NCI-H510A (cell line): ENCODE data around the gene RASA1.
"Not testable (repeated sequence)": the region's sequence is repeated elsewhere in the genome, so short reads cannot be mapped to it uniquely, and the experiment has no call there.

Experiments used
- DNase-seq: peaks from one replicate; lab custom pipeline; 2025; lab: John Stamatoyannopoulos, UW

Gene RASA1

GRCh38 chr5:87267574-87268125 is at the start of gene RASA1:
RASA1 (plus strand) TSS chr5:87267883; CDS start chr5:87268452, 569 bp downstream.
- peak; percentile 83 for DNase-seq

DNA sequence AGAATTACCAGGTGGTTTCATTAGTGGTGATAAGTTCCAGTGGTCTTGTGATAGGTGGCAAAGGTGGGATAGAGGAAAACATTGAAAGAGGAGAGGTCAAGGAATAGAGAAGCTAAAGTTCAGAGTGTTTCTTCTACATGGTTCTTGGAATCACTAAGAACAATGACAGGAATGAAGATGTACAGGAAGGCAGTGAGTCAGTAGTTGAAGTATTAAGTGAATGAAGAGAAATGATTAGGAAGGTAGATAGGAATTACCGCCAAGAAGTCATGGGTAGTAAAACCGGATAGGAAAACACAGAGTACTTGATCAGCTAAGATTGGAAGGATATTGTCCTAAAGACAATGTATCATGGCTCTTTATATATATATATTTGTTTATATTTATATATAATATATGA is 37.9 kb upstream of the RASA1 start:
- no peak for DNase-seq

DNA sequence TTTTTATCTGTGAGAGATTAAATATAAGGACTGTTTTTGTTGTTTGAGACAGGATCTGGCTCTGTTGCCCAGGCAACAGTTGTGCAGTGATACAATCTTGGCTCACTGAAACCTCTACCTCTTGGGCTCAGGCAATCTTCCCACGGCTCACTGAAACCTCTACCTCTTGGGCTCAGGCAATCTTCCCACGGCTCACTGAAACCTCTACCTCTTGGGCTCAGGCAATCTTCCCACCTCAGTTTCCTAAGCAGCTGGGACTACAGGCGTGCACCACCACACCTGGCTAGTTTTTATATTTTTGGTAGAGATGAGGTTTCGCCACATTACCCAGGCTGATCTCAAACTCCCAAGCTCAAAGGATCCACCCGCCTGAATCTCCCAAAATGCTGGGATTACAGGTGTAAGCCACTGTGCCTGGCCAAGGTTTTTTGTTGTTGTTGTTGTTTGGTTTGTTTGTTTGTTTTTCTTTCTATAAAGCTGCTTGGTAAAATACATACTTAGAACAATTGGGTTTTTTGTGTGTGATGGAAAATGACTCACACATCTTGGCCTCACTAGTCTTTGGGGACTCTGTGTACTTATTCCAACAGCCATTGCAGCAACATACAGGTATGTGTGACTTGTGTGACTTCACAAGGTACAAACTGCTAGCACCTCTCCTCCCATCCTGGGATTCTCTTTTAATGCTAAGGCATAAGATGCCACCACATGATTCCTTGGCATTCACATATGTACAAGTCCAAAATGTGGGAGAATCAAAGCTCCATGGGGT is 36.5 kb upstream of the RASA1 start:
- DNase-seq, result no peak

DNA sequence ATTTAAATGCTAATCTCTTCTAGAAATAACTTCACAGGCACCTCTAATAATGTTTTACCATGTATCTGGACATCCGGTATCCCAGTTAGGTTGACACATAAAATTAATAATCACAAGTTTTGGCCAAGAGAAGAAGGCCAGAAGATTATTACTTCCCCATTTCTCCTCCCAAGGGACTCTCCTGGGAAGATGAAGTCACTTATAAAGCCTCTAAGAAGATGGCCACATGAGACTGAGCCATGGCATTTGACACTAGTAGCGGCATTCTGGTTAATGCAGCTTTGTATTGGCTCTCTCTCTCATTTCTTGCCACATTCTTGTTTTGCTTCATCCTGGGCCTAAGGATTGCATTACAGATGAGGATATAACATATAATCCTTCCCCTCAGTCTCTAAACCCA is 34.5 kb upstream of the RASA1 start:
- DNase-seq, result no peak

GRCh38 chr5:87241555-87241954 is 26.1 kb upstream of the RASA1 start:
- no peak for DNase-seq

DNA sequence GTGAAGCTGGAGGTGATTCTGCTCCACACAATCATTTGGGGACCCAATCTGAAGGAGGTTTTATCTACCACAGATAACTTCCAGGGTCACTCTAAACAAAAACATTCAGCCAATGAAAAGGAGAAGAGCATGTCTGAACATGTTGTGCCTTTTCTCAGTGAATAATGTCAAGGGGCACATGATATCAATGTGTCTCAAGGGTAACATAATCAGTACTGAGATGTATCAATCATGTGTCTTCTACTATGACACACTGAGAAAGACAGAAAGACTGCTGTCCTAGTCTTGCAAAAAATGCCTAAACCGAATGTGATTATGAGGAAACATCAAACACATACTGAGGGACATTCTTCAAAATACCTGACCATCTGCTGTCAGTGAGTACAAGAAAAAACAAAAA is 25.4 kb upstream of the RASA1 start:
- no peak for DNase-seq

DNA sequence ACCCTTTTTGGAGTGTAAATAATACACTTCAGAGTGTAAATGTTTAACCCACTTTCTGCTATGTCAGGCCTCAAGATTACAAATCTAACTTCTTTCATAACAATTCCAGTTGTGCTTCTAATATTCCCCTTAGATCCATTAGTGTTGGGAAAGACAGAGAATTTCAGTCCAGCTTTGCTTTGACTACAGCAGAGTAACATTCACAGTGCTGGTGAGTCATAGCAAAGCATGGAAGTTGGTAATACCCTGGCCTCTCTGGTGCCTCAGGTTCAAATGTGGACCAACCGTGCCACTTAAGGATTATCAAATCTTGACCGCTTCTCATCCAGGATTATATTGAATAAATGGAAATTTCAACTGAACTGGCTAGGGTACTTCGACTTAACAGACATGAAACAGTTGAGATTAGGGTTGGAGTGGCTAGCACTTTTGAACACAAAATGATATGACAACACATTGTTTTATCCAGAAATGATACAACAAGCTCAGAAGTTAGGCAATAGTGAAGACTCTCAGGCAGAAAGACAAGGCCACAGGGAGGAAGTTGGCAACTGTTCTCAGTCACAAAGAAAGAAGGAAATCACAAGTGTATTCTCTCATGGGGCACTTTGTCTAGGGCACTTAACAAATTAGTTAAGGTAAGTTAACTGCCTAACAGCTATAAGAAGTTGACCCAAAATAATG is 24.4 kb upstream of the RASA1 start:
- no peak for DNase-seq

DNA sequence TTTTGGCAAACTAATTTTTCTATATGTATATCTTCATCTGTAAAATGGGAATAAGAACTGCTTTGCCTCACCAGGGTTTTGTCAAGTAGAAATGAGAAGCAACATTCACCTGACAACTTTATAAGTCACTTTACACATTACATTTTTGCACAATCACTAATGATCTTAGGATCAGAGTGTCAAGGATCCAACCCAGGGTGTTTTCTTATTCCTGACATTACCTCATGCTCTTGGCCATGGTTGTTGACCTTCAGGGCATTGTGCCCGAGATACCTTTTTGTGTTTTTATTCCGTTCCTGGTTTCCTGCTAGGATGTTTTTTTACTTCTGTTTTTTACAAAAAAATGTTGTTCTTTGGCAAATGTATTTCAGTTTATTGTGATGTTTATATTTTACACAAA is 22.2 kb upstream of the RASA1 start:
- DNase-seq, result no peak

- no peak for DNase-seq
Measured at GRCh38 chr5:87246061-87246460, 21.6 kb upstream of the RASA1 start.

DNA sequence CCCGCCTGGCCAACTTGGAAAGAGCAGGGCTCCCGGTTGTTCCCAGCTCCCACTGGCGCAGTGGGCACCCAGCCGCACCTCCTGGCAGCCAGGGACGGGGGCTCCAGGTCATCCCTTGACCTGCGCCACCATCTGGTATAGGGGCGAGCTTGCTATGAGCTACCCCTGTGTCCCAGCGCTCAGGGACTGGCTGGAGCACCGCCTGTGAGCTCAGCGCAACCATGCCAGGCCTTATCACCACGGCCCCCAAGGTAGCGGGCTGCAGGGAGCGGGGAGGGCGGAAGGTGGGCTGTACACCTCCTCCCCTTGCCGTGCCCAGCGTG is 15.4 kb upstream of the RASA1 start:
- no peak for DNase-seq

DNA sequence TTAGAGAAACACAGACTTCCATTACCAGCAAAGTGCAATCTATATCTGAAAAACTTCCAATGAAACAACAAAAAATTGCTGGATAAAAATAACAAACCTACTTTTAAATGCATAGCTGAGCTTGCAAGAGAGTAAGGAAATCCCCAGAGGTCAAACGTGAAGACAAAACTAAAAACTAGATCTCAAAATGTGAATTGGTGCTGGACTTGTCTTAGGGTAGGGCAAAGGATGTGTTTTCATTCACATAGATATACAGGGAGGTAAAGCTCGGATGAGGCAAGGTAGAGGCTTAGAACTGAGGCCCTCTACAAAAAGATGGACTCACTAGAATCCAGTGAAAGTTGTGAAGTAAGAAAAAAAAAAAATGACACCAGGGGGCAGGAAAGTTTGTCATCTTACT is 13.6 kb upstream of the RASA1 start:
- no peak for DNase-seq

DNA sequence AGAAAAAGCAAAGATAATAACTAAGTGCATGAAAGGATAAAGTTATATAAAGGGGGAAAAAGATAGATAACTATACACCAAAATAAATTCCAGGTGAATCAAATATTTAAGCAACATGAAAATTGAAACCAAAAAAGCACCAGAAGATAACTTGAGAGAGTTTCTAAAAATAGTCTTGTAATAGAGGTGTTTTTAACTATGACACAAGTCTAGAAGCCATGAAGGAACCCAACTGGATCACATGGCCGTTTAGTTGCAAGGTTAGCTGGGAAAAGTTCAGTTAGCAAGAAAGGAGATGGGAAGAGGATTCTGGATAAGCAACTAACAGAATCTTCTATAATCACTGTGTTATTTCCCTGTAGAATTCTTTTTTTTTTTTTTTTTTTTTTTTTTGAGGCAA is 9.2 kb upstream of the RASA1 start:
- no peak for DNase-seq

DNA sequence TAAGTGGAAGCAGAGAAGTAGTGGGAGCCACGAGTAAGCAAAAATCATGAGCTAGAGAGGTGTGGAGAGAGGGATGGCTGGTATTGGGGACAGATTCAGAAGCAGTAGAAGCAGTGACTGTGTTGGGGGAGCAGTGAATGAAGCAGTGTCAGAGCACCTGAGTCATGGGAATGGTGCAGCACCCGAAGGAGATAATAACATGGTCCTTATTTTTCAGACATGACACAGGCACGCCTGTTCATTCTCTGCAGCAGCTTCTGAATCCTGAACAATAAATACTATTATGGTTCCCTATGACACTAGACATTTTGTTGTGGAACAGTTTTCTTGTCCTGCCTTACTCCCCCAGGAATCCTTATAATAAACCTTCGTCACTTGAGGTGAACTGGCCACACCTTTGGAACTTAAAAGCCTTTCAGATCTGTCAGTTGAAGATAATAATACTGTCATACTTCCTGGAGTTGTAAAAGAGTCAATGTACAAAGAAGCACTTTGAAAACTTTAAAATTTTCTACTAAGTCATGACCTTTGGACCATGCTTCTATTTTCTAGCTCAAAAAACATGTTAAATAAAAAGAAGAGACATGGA is 7.0 kb upstream of the RASA1 start:
- DNase-seq, result no peak

GRCh38 chr5:87263498-87263897 is 4.2 kb upstream of the RASA1 start:
- no peak for DNase-seq

GRCh38 chr5:87266914-87267573 is 639 bp upstream of the RASA1 start:
- DNase-seq, result no peak

DNA sequence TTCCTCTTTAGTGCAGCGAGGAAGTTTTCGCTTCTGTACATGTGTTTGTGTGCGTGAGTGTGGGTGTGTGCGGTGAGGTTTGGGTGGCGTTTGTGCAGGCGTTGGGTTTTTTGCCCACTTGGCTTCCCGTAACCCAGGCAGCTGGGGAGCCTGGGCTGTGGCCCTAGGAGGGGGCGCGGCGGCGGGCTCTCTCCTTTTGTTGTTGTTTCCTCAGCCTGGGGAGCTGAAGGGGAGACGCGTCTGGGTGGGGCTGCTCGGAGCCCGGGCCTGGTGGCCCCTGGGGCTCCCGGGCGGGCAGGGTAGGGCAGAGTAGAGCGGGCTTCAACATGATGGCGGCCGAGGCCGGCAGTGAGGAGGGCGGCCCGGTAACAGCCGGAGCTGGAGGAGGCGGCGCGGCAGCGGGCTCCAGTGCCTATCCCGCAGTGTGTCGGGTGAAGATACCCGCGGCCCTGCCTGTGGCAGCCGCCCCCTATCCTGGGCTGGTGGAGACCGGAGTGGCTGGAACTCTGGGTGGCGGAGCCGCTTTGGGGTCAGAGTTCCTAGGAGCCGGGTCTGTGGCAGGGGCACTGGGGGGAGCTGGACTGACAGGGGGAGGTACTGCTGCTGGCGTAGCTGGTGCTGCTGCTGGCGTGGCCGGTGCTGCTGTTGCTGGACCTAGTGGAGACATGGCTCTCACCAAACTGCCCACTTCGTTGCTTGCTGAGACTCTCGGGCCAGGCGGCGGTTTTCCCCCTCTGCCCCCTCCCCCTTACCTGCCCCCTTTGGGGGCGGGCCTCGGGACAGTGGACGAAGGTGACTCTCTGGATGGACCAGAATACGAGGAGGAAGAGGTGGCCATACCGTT is 665 bp downstream of the RASA1 start:
- DNase-seq, result peak; percentile 38

DNA sequence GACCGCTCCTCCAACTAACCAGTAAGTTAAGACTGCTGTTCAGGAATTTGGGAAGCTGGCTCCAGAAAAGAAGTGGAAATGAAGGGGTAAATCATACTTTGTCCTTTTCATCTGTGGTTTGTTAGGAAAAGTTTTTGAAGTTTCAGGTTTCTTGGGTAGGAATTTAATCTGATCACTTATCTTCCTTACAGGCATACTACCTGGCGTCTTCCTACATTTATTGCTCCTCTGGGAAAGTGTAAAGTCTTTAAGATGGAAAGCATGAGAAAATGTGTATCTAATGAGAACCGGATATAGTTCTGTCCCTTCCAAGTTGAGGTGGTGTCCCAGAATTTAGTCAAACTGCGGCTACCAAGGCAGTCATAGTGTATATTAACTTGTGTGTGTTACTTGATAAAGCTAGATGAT is 1.3 kb downstream of the RASA1 start:
- DNase-seq, result no peak

DNA sequence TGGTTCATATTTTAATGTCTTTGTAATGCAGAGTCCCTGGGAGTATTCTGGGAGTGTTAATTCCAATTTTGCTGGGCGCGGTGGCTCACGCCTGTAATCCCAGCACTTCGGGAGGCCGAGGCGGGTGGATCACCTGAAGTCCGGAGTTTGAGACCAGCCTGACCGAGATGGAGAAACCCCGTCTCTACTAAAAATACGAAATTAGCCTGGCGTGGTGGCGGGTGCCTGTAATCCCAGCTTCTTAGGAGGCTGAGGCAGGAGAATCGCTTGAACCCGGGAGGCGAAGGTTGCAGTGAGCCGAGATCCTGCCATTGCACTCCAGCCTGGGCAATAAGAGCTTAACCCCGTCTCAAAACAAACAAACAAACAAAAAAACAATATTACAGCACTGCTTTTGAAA is 3.2 kb downstream of the RASA1 start:
- DNase-seq, result not testable (repeated sequence)

DNA sequence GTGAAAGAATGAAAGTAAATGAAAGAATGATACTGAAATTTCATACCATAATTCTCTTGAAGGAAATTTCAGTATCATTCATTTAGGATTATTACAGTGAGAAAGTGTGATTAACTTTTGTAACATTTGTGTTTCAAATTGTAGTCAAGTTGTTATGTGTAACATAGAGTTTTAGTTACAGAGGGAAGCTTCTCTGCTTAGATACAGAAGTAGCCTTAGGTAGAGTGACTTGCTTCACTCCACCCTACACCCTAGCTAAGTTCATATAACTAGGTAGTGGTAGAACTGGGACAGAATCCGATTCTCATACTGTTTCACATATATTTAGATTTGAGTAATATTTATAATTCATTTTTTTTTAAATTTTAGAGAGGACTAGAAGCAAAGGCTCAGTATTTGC is 9.0 kb downstream of the RASA1 start:
- DNase-seq, result no peak

DNA sequence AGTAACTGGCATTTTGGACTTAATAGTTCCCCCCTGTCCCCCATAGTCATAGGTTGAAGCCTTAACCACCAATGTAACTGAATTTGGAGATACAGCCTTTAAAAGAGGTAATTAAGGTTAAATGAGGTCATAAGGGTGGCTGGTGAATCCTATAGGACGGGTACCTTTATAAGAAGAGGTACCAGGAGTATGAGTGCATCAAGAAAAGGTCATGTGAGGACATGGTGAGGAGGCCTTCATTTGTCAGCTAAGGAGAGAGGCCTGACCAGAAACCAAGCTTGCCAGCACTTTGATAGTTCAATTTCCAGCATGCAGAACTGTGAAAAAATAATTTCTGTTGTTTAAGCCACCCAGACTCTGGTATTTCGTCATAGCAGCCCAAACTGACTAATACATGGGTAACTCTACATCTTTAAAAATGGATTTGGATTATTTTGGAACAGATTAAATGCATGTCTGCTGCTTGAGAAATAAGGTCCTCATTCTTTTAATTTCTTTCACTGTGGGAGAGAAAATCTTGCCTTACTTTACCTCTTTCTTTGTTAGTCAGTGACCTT is 9.7 kb downstream of the RASA1 start:
- DNase-seq, result no peak

GRCh38 chr5:87278590-87279100 is 11.0 kb downstream of the RASA1 start:
- DNase-seq, result no peak
